ENCODE results near the gene PABPN1L.

DNA sequence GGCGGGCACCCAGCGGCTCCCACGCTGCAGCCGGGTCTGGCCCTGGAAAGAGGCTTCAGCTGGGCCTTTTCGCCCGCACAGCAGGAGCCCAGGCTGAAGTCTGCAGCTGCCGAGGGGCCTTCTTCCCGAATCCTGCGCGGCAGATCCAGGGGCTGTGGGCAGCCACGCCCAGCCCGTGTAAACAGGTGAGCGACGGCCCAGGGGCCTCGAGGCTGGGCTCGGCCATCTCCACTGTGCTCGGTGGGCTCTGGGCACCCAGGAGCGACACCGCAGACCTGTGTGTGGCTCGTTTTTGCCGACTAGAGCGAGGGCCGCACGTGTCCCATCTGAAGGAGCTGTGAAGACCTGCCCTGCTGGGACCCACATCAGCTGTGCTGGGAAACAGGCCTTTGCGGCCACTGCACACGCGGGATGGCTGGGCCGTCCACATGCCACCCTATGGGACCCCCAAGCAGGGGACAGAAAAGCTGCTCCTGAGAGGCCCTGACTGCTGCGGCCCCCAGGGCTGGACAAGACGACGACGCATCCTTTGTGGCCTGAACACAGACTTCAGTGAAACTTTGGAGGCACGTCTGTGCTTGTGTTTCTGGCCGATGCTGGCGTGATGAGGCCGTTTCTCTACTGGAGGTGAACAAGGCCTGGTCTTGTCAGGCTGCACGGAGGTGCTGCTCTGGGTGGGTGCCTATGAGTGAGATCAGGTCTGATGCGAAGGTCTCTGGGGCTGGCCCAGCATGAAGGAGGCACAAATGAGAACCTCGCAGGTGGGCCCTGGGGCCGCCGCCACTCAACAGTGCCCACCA, 49.5 kb downstream of the PABPN1L start:
- TF ChIP-seq, protein P1, sequence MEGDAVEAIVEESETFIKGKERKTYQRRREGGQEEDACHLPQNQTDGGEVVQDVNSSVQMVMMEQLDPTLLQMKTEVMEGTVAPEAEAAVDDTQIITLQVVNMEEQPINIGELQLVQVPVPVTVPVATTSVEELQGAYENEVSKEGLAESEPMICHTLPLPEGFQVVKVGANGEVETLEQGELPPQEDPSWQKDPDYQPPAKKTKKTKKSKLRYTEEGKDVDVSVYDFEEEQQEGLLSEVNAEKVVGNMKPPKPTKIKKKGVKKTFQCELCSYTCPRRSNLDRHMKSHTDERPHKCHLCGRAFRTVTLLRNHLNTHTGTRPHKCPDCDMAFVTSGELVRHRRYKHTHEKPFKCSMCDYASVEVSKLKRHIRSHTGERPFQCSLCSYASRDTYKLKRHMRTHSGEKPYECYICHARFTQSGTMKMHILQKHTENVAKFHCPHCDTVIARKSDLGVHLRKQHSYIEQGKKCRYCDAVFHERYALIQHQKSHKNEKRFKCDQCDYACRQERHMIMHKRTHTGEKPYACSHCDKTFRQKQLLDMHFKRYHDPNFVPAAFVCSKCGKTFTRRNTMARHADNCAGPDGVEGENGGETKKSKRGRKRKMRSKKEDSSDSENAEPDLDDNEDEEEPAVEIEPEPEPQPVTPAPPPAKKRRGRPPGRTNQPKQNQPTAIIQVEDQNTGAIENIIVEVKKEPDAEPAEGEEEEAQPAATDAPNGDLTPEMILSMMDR (IDR thresholded peaks at IDR 0.05; ENCODE audit: control extremely low read depth in 1 of 3, insufficient read depth in 1 of 3, low read depth in 1 of 3, low read length in 3 of 3): no peak
- TF ChIP-seq, protein P2, sequence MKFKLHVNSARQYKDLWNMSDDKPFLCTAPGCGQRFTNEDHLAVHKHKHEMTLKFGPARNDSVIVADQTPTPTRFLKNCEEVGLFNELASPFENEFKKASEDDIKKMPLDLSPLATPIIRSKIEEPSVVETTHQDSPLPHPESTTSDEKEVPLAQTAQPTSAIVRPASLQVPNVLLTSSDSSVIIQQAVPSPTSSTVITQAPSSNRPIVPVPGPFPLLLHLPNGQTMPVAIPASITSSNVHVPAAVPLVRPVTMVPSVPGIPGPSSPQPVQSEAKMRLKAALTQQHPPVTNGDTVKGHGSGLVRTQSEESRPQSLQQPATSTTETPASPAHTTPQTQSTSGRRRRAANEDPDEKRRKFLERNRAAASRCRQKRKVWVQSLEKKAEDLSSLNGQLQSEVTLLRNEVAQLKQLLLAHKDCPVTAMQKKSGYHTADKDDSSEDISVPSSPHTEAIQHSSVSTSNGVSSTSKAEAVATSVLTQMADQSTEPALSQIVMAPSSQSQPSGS (IDR thresholded peaks at IDR 0.05; ENCODE audit: low read length): no peak
- TF ChIP-seq RAD21 (IDR thresholded peaks at IDR 0.05 in 1 of 2, conservative IDR thresholded peaks at IDR 0.05 in 1 of 2; ENCODE audit: low read depth in 2 of 2, low read length in 2 of 2) (no peak), SUZ12 (IDR thresholded peaks at IDR 0.05; ENCODE audit: low read length) (no peak), GABPA (IDR thresholded peaks at IDR 0.05; ENCODE audit: borderline replicate concordance, insufficient read depth, low read length) (no peak), CHD2 (IDR thresholded peaks at IDR 0.05; ENCODE audit: low read length) (no peak), TBP (IDR thresholded peaks at IDR 0.05; ENCODE audit: low read depth, low read length) (no peak), PHF8 (conservative IDR thresholded peaks at IDR 0.05; ENCODE audit: low read depth, low read length) (no peak)

Data from H1 (cell line).